ENCODE data around the gene FAM217A. TPM values are rescaled to one million over a fixed set of nuclear protein-coding genes. Genes with fewer than 3 reads are reported as not detected.

Gene FAM217A
- polyA plus RNA-seq, 4 donors: 0.04 to 0.65 TPM; not detected in 2

GRCh38 chr6:4041480-4041879, 37.5 kb downstream of the FAM217A start:
- no peaks in the 10 kb centered on the region for H3K9me3 ChIP-seq (ENCODE audit: control insufficient read depth in 2 of 2, insufficient read depth in 1 of 2, low read depth in 1 of 2, low read length in 1 of 2)
- DNase-seq (no peak), FAIRE-seq (no peak)
- H3K27ac ChIP-seq (ENCODE audit: low read depth in 1 of 3, low read length in 2 of 3): no peak overlapping the region
- peaks cover 16 to 30% (median 26%) of the 10 kb centered on the region in 3 donors for H3K36me3 ChIP-seq (ENCODE audit: control insufficient read depth in 3 of 3, insufficient read depth in 2 of 3, low read depth in 1 of 3, low read length in 3 of 3)
- H3K4me1 ChIP-seq (ENCODE audit: control insufficient read depth in 3 of 3, insufficient read depth in 2 of 3, low read depth in 1 of 3, low read length in 2 of 3): no peaks in the 10 kb centered on the region
- no peak overlapping the region for H3K4me3 ChIP-seq (ENCODE audit: low read depth in 1 of 3, low read length in 3 of 3)
- no peaks in the 10 kb centered on the region for H3K27me3 ChIP-seq (ENCODE audit: control insufficient read depth in 3 of 3, insufficient read depth in 3 of 3, low read length in 3 of 3)

GRCh38 chr6:4039348-4039747, 39.6 kb downstream of the FAM217A start:
- no peak overlapping the region for H3K27ac ChIP-seq (ENCODE audit: low read depth in 1 of 3, low read length in 2 of 3)
- H3K9me3 ChIP-seq (ENCODE audit: control insufficient read depth in 2 of 2, insufficient read depth in 1 of 2, low read depth in 1 of 2, low read length in 1 of 2): no peaks in the 10 kb centered on the region
- no peak overlapping the region for H3K4me3 ChIP-seq (ENCODE audit: low read depth in 1 of 3, low read length in 3 of 3)
- H3K4me1 ChIP-seq (ENCODE audit: control insufficient read depth in 3 of 3, insufficient read depth in 2 of 3, low read depth in 1 of 3, low read length in 2 of 3): no peaks in the 10 kb centered on the region
- peaks cover 16 to 39% (median 23%) of the 10 kb centered on the region in 3 donors for H3K36me3 ChIP-seq (ENCODE audit: control insufficient read depth in 3 of 3, insufficient read depth in 2 of 3, low read depth in 1 of 3, low read length in 3 of 3)
- no peak for FAIRE-seq
- DNase-seq: no peak
- WGBS, 3 donors: 43 to 93% (median 78%) methylated on average over 1 of the region's 1 CpG
- H3K27me3 ChIP-seq (ENCODE audit: control insufficient read depth in 3 of 3, insufficient read depth in 3 of 3, low read length in 3 of 3): no peaks in the 10 kb centered on the region

- DNase-seq: no peak
- Histone ChIP-seq H3K4me3 (ENCODE audit: low read depth in 1 of 3, low read length in 3 of 3) (no peak overlapping the region), H3K9me3 (ENCODE audit: control insufficient read depth in 2 of 2, insufficient read depth in 1 of 2, low read depth in 1 of 2, low read length in 1 of 2) (no peaks in the 10 kb centered on the region), H3K27me3 (ENCODE audit: control insufficient read depth in 3 of 3, insufficient read depth in 3 of 3, low read length in 3 of 3) (no peaks in the 10 kb centered on the region), H3K36me3 (ENCODE audit: control insufficient read depth in 3 of 3, insufficient read depth in 2 of 3, low read depth in 1 of 3, low read length in 3 of 3) (peaks cover 13 to 36% (median 20%) of the 10 kb centered on the region in 3 donors), H3K4me1 (ENCODE audit: control insufficient read depth in 3 of 3, insufficient read depth in 2 of 3, low read depth in 1 of 3, low read length in 2 of 3) (no peaks in the 10 kb centered on the region), H3K27ac (ENCODE audit: low read depth in 1 of 3, low read length in 2 of 3) (no peak overlapping the region)
- FAIRE-seq: no peak
- WGBS, 3 donors: 90 to 95% (median 93%) methylated on average over 5 of the region's 5 CpGs
These were observed 42.4 kb downstream of the FAM217A start for GRCh38 chr6:4036581-4036980.

- no peak for FAIRE-seq
- H3K36me3 ChIP-seq (ENCODE audit: control insufficient read depth in 3 of 3, insufficient read depth in 2 of 3, low read depth in 1 of 3, low read length in 3 of 3): peaks cover 2 to 31% (median 6%) of the 10 kb centered on the region in 3 donors
- no peaks in the 10 kb centered on the region for H3K27me3 ChIP-seq (ENCODE audit: control insufficient read depth in 3 of 3, insufficient read depth in 3 of 3, low read length in 3 of 3)
- H3K4me3 ChIP-seq (ENCODE audit: low read depth in 1 of 3, low read length in 3 of 3): no peak overlapping the region
- peaks cover 0 to 4% (median 0%) of the 10 kb centered on the region in 3 donors for H3K4me1 ChIP-seq (ENCODE audit: control insufficient read depth in 3 of 3, insufficient read depth in 2 of 3, low read depth in 1 of 3, low read length in 2 of 3)
- no peaks in the 10 kb centered on the region for H3K9me3 ChIP-seq (ENCODE audit: control insufficient read depth in 2 of 2, insufficient read depth in 1 of 2, low read depth in 1 of 2, low read length in 1 of 2)
- no peak for DNase-seq
- WGBS, 3 donors: 71 to 91% (median 79%) methylated on average over 9 of the region's 9 CpGs
- no peak overlapping the region for H3K27ac ChIP-seq (ENCODE audit: low read depth in 1 of 3, low read length in 2 of 3)
These were observed 46.5 kb downstream of the FAM217A start for GRCh38 chr6:4032475-4032874.

GRCh38 chr6:4031442-4031841, 47.5 kb downstream of the FAM217A start:
- Histone ChIP-seq H3K9me3 (ENCODE audit: control insufficient read depth in 2 of 2, insufficient read depth in 1 of 2, low read depth in 1 of 2, low read length in 1 of 2) (no peaks in the 10 kb centered on the region), H3K27me3 (ENCODE audit: control insufficient read depth in 3 of 3, insufficient read depth in 3 of 3, low read length in 3 of 3) (no peaks in the 10 kb centered on the region), H3K36me3 (ENCODE audit: control insufficient read depth in 3 of 3, insufficient read depth in 2 of 3, low read depth in 1 of 3, low read length in 3 of 3) (peaks cover 0 to 25% (median 6%) of the 10 kb centered on the region in 3 donors), H3K4me1 (ENCODE audit: control insufficient read depth in 3 of 3, insufficient read depth in 2 of 3, low read depth in 1 of 3, low read length in 2 of 3) (peaks cover 0 to 11% (median 0%) of the 10 kb centered on the region in 3 donors), H3K4me3 (ENCODE audit: low read depth in 1 of 3, low read length in 3 of 3) (no peak overlapping the region), H3K27ac (ENCODE audit: low read depth in 1 of 3, low read length in 2 of 3) (no peak overlapping the region)
- no peak for DNase-seq
- WGBS, 3 donors: 72 to 83% (median 81%) methylated on average over 1 of the region's 1 CpG
- peak; percentile 5 for FAIRE-seq

GRCh38 chr6:4030669-4031068, 48.3 kb downstream of the FAM217A start:
- peaks cover 0 to 20% (median 6%) of the 10 kb centered on the region in 3 donors for H3K36me3 ChIP-seq (ENCODE audit: control insufficient read depth in 3 of 3, insufficient read depth in 2 of 3, low read depth in 1 of 3, low read length in 3 of 3)
- WGBS, 3 donors: 57 to 61% (median 60%) methylated on average over 2 of the region's 2 CpGs
- no peak overlapping the region for H3K4me3 ChIP-seq (ENCODE audit: low read depth in 1 of 3, low read length in 3 of 3)
- DNase-seq (no peak), FAIRE-seq (no peak)
- H3K9me3 ChIP-seq (ENCODE audit: control insufficient read depth in 2 of 2, insufficient read depth in 1 of 2, low read depth in 1 of 2, low read length in 1 of 2): no peaks in the 10 kb centered on the region
- H3K4me1 ChIP-seq (ENCODE audit: control insufficient read depth in 3 of 3, insufficient read depth in 2 of 3, low read depth in 1 of 3, low read length in 2 of 3): peaks cover 0 to 11% (median 0%) of the 10 kb centered on the region in 3 donors
- H3K27ac ChIP-seq (ENCODE audit: low read depth in 1 of 3, low read length in 2 of 3): no peak overlapping the region
- H3K27me3 ChIP-seq (ENCODE audit: control insufficient read depth in 3 of 3, insufficient read depth in 3 of 3, low read length in 3 of 3): no peaks in the 10 kb centered on the region

- DNase-seq (no peak), FAIRE-seq (no peak)
- Histone ChIP-seq H3K27ac (ENCODE audit: low read depth in 1 of 3, low read length in 2 of 3) (no peak overlapping the region), H3K4me3 (ENCODE audit: low read depth in 1 of 3, low read length in 3 of 3) (no peak overlapping the region), H3K36me3 (ENCODE audit: control insufficient read depth in 3 of 3, insufficient read depth in 2 of 3, low read depth in 1 of 3, low read length in 3 of 3) (peaks cover 0 to 13% (median 6%) of the 10 kb centered on the region in 3 donors), H3K4me1 (ENCODE audit: control insufficient read depth in 3 of 3, insufficient read depth in 2 of 3, low read depth in 1 of 3, low read length in 2 of 3) (peaks cover 0 to 11% (median 0%) of the 10 kb centered on the region in 3 donors), H3K9me3 (ENCODE audit: control insufficient read depth in 2 of 2, insufficient read depth in 1 of 2, low read depth in 1 of 2, low read length in 1 of 2) (no peaks in the 10 kb centered on the region), H3K27me3 (ENCODE audit: control insufficient read depth in 3 of 3, insufficient read depth in 3 of 3, low read length in 3 of 3) (no peaks in the 10 kb centered on the region)
- WGBS, 3 donors: 90 to 91% (median 90%) methylated on average over 7 of the region's 7 CpGs
These were observed 49.2 kb downstream of the FAM217A start for GRCh38 chr6:4029687-4030086.

GRCh38 chr6:4028051-4028450, 50.9 kb downstream of the FAM217A start:
- Histone ChIP-seq H3K36me3 (ENCODE audit: control insufficient read depth in 3 of 3, insufficient read depth in 2 of 3, low read depth in 1 of 3, low read length in 3 of 3) (peaks cover 0 to 19% (median 6%) of the 10 kb centered on the region in 3 donors), H3K27me3 (ENCODE audit: control insufficient read depth in 3 of 3, insufficient read depth in 3 of 3, low read length in 3 of 3) (no peaks in the 10 kb centered on the region), H3K9me3 (ENCODE audit: control insufficient read depth in 2 of 2, insufficient read depth in 1 of 2, low read depth in 1 of 2, low read length in 1 of 2) (no peaks in the 10 kb centered on the region), H3K4me1 (ENCODE audit: control insufficient read depth in 3 of 3, insufficient read depth in 2 of 3, low read depth in 1 of 3, low read length in 2 of 3) (peaks cover 0 to 14% (median 7%) of the 10 kb centered on the region in 3 donors), H3K27ac (ENCODE audit: low read depth in 1 of 3, low read length in 2 of 3) (no peak overlapping the region), H3K4me3 (ENCODE audit: low read depth in 1 of 3, low read length in 3 of 3) (no peak overlapping the region)
- DNase-seq (no peak), FAIRE-seq (no peak)

GRCh38 chr6:4025681-4026080, 53.3 kb downstream of the FAM217A start:
- FAIRE-seq: no peak

More at GRCh38 chr6:4025681-4026080, 53.3 kb downstream of the FAM217A start:
- peaks cover 0 to 17% (median 7%) of the 10 kb centered on the region in 3 donors for H3K4me1 ChIP-seq (ENCODE audit: control insufficient read depth in 3 of 3, insufficient read depth in 2 of 3, low read depth in 1 of 3, low read length in 2 of 3)
- 96 to 100% (median 97%) methylated on average over 1 of the region's 1 CpG for WGBS, 3 donors
- H3K27ac ChIP-seq (ENCODE audit: low read depth in 1 of 3, low read length in 2 of 3): no peak overlapping the region
- H3K9me3 ChIP-seq (ENCODE audit: control insufficient read depth in 2 of 2, insufficient read depth in 1 of 2, low read depth in 1 of 2, low read length in 1 of 2): no peaks in the 10 kb centered on the region
- H3K27me3 ChIP-seq (ENCODE audit: control insufficient read depth in 3 of 3, insufficient read depth in 3 of 3, low read length in 3 of 3): no peaks in the 10 kb centered on the region
- peaks cover 0 to 16% (median 0%) of the 10 kb centered on the region in 3 donors for H3K36me3 ChIP-seq (ENCODE audit: control insufficient read depth in 3 of 3, insufficient read depth in 2 of 3, low read depth in 1 of 3, low read length in 3 of 3)
- no peak overlapping the region for H3K4me3 ChIP-seq (ENCODE audit: low read depth in 1 of 3, low read length in 3 of 3)
- DNase-seq: no peak
